ENCODE data around the gene NHS.

Gene NHS

GRCh38 chrX:17374619-17375366 is at the start of gene NHS:
NHS (plus strand) TSS chrX:17375200; CDS start chrX:17375758, 558 bp downstream.
- DNase-seq = peak; percentile 26

DNA sequence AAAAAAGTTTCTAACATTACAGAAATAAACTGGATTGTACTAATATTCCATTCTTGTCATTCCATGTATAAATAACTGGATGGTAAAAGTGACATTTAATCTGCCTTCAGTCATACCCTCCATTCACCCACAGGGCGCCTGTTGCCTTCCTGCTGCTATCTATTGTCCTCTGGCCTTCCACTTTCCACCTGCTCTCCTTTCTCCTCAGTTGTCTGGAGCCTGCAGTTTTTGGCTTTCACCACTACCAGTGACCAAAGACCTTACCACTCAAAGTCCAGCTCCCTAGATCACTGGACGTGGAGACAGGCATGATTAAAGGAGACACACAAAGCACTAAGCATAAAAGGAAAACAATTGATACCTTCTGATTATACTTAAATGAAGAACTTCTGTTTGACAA is 46.2 kb upstream of the NHS start:
- DNase-seq = no peak

DNA sequence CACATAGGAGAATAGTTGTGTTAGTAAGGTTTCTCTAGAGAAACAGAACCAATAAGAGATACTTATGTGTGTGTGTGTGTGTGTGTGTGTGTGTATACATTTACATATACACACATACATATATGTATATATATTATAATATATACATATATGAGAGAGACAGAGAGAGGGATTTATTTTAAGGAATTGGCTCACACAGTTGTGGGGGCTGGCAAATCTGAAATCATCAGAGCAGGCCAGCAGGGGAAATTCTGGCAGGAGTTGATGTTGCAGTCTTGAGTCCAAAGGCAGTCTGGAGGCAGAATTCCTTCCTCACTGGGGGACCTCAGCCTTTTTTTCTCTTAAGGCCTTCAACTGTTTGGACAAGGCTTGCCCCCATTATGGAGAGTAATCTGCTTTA is 38.6 kb upstream of the NHS start:
- DNase-seq = no peak

GRCh38 chrX:17355976-17356375 is 19.0 kb upstream of the NHS start:
- DNase-seq = no peak

- no peak for DNase-seq
Measured at GRCh38 chrX:17359500-17359899, 15.5 kb upstream of the NHS start.

DNA sequence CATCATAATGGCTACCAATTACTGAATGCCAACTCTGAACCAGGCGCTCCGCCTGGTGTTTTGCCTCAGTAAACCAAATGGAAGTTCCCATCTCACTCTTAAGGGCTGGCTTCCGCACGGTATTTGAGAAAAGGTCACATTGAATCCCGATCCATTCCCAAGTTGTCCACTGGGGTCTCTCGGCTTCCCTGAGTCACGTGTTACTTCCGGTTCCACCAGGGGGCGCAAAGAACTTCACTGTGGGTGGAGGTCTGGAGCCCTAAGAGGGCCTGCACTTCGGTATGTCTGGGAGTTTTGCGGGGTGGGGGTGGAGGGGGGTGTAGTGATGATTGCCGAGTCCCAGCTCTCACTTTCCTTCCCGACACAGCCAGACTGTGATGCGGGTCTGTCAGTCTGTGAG is 13.4 kb upstream of the NHS start:
- no peak for DNase-seq

GRCh38 chrX:17368002-17368401 is 7.0 kb upstream of the NHS start:
- DNase-seq = no peak

GRCh38 chrX:17369309-17369708 is 5.7 kb upstream of the NHS start:
- DNase-seq = no peak

GRCh38 chrX:17370191-17370590 is 4.8 kb upstream of the NHS start:
- DNase-seq = peak; percentile 62

DNA sequence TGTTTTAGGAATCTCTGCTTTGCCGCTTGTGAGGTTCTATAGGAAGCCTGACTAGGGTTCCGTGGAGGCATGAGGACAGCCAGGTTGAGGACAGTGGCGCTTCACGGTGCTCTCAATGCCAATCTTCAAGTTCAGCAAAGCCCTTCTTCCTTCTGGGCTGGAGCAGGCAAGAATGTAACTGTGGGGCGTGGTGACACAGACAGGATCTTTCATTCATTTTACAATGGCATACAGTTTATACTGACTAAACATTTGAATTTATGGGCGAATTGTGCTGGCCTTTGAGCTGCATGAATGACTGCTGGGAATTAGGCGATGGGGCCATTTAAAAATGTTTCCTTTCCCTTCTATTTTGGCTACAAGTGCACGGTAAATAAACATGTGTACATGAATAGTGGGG is 2.9 kb upstream of the NHS start:
- DNase-seq = no peak

GRCh38 chrX:17373337-17373736 is 1.7 kb upstream of the NHS start:
- no peak for DNase-seq

GRCh38 chrX:17375367-17375636 is 302 bp downstream of the NHS start:
- DNase-seq = no peak

DNA sequence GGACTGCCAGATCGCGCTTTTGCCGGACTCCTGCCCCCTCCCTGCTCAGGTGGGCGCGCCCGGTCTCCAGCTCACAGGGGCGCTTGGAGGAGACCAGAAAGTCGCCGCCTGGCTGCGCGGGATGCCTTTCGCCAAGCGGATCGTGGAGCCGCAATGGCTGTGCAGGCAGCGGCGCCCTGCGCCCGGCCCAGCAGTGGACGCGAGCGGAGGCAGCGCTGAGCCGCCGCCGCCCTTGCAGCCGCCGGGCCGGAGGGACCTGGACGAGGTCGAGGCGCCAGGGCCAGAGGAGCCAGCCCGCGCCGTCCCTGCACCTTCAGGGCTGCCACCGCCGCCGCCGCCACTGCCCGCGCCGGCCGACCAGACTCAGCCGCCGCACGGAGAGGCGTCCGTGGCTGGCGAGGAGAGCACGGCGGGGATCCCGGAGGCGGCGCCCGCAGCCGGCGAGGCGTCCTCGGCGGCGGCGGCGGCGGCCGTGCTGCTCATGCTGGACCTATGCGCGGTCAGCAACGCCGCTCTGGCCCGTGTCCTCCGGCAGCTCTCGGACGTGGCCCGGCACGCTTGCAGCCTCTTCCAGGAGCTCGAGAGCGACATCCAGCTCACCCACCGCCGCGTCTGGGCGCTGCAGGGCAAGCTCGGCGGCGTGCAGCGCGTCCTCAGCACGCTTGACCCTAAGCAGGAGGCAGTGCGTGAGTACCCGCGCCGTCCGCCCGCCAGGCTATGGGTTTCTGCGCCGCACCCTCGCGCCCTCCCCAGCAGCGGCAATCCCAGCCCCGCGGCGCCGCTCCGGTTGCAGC is 834 bp downstream of the NHS start:
- DNase-seq = no peak

GRCh38 chrX:17376431-17377077 is 1.6 kb downstream of the NHS start:
- DNase-seq = no peak

DNA sequence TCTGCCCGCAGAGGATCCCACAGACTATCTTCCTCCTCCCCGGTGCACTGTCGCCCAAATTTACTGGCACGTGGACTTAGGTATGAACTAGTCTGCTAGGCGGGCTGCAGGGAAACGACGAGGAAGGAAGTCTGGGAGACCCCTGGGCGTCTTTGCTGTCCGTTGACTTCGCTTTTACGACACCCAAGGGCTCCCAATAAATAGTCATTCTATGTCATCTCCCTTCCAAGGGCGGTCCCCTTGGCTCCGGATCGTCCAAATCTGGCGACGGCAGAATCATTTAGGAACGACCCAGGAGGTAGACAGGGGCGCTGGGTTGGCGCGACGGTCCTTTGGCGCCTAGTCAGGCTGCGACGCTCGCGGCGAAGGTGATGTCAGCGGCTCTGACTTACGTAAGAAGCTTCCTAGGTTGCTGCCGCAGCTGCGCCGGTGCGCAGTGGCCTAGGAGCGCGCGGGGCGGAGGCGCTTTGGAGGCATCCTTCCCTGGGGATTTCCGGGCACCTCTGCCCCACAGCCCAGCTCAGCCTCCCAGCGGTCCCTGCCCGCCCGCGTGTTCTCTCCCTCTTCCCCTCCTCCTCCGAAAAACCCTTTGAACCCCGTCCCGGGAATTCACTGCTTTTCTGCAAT is 2.2 kb downstream of the NHS start:
- peak; percentile 53 for DNase-seq

DNA sequence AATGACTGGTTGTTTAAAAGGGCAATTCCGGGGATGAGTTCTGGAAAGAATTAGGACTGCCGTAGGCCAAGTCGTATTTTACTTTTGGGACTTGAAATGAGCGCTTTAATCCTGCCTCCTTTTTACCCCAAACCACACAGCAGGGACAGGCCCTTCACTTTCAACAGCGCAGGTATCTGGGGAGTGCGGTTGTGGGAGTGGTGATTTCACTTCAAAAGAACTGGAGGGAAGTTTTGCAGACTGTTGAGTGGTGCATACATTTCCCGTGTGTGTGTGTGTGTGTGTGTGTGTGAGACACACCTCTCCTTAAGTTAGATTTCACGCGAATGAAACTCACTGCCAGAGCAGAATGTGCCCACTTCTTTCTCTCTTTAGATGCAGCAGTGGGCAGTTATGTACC is 2.8 kb downstream of the NHS start:
- DNase-seq = no peak

DNA sequence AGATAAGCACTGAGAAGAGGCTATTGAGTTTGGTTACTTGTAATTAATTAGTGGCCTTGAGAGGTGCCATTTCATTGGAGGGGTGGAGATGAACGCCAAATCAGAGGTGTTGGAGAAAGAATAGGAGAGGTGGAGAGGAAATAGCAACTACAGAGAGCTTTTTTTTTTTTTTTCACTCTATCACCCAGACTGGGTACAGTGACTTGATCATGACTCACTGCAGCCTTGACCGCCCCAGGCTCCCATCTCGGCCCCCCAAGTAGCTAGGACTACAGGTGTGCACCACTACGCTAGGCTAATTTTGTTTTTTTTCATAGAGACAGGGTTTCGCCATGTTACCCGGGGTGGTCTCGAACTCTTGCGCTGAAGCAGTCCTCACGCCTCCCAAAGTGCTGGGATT is 5.2 kb downstream of the NHS start:
- DNase-seq = no peak

GRCh38 chrX:17390419-17390850 is 15.4 kb downstream of the NHS start:
- no peak for DNase-seq

DNA sequence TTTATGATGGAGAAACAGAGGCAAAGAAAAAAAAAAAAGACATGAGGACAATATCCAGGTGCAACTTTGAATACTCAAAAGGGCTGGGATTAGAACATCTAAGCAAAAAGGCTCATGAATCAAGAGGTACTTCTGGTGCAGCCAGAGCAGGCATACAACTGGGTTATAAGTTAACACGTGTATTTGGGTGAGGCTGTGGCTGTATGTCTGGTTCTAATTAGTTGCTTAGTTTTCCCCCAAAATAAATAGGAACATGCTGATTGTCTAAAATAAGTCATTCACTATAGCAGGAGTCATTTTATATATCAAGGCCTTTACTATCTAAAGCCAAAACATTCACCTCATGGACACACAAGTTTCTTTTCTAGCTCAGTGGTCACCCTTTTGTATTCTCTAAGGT is 20.2 kb downstream of the NHS start:
- no peak for DNase-seq

- DNase-seq = no peak
Measured at GRCh38 chrX:17397074-17397473, 22.1 kb downstream of the NHS start.

DNA sequence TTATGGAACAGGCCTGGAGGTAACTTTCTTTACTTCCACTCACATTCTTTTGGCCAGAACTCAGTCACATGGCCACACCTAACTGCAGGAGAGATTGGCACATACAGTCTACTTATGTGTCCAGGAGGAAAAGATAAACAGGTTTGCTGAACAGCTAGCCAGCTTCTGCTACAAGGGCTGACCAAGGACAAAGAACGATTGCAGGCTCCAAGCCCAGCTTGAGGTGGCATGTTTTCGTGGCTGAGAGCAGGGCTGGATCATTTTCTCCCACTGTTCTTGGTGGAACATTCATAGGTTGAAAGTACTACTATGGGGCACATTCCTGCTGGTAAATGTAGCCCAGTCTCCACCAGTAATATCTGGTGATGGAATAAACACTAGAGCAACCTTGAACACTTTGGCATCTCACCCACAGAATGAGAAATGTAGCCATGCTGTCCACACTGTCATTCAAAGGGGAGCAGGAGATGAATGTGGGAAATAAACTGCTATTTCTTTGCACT is 28.2 kb downstream of the NHS start:
- no peak for DNase-seq

DNA sequence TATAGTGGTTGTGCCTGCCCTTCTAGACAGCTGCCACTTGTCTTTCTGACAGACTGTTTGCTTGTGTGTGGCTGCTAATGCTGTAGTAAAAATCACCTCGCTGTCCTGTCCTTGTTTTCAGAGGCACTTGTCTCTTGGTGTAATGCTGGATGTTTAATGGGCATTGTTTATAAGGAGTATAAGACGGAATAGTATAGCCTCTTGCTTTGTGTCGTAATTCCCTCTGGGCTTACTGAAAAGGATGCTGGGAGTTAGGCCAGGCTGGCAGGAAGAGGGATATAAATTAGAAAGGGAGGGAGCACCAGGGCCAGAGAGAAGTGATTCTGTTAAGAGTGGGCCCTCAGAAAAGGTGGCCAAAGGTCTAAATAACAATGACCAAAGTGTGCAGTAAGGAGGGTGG is 29.0 kb downstream of the NHS start:
- no peak for DNase-seq

GRCh38 chrX:17405225-17405969 is 30.4 kb downstream of the NHS start:
- no peak for DNase-seq

Data from DMS153 (cell line).